PFSK-1 (cell line): ENCODE data around the gene FRMD4A.

ENCODE experiments used
- FOXP2 ChIP-seq: optimal IDR thresholded peaks from 2 replicates; pipeline ENCODE3; 2011; ENCODE audit warnings: borderline replicate concordance, control low read depth, inconsistent platforms; ENCODE audit not compliant: insufficient read depth; ENCODE audit errors: extremely low read length, extremely low read depth
- POLR2AphosphoS5 ChIP-seq: IDR thresholded peaks from 2 replicates; pipeline ENCODE4 v1.6.1; 2012; ENCODE audit warnings: low read depth, mild to moderate bottlenecking, control low read depth, low read length, moderate library complexity
- SIN3A ChIP-seq: IDR thresholded peaks from 2 replicates; pipeline ENCODE4 v1.6.1; 2012; ENCODE audit warnings: mild to moderate bottlenecking, low read length, moderate library complexity, borderline replicate concordance; ENCODE audit not compliant: insufficient read depth
- TAF1 ChIP-seq: IDR thresholded peaks from 2 replicates; pipeline ENCODE4 v1.6.1; 2012; ENCODE audit warnings: low read length, control low read depth, borderline replicate concordance; ENCODE audit not compliant: insufficient read depth
- TF ChIP-seq, protein P1 (sequence below), 2 experiments: IDR thresholded peaks; 2 replicates each; pipeline versions ENCODE4 v1.6.1 to v1.8.0; 2011 to 2012; ENCODE audit warnings: low read depth in 2 of 2, low read length in 2 of 2, control low read depth in 1 of 2, inconsistent platforms in 1 of 2, mild to moderate bottlenecking in 1 of 2, moderate library complexity in 1 of 2; ENCODE audit not compliant: insufficient read depth in 1 of 2

FRMD4A gene

DNA sequence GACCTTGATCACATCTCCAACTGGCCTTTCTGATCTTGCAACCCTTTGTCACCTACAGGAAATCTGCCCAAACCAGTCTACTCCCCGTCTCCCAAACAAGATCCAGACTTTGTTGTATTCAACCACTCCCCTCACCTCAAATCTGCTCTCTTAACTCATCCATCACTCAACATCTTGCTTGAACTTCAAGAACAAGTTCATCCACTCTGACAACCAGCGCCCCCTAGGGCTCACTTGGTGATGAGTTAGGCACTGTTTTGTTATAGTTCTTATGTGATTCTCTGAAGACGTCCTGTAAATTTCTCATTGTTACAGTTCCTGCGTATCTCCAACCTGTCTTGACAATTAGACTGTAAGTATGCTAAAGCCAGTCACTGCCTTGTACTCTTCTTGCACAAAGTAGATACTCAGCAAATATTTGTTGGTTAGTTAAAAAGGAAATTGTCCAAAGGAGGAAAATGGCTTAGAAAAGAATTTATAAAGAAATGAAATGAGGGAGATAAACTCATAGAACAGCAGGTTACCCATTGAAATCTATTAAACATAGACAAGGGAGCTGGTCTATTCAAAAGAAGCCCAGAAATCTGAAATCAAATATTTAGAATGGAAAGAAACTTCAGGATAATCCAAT is 5.3 kb downstream of the FRMD4A start:
- no peak for TF ChIP-seq POLR2AphosphoS5
- TF ChIP-seq FOXP2, result no peak
- TF ChIP-seq SIN3A, result no peak
- no peak for TF ChIP-seq TAF1
- TF ChIP-seq, protein P1, sequence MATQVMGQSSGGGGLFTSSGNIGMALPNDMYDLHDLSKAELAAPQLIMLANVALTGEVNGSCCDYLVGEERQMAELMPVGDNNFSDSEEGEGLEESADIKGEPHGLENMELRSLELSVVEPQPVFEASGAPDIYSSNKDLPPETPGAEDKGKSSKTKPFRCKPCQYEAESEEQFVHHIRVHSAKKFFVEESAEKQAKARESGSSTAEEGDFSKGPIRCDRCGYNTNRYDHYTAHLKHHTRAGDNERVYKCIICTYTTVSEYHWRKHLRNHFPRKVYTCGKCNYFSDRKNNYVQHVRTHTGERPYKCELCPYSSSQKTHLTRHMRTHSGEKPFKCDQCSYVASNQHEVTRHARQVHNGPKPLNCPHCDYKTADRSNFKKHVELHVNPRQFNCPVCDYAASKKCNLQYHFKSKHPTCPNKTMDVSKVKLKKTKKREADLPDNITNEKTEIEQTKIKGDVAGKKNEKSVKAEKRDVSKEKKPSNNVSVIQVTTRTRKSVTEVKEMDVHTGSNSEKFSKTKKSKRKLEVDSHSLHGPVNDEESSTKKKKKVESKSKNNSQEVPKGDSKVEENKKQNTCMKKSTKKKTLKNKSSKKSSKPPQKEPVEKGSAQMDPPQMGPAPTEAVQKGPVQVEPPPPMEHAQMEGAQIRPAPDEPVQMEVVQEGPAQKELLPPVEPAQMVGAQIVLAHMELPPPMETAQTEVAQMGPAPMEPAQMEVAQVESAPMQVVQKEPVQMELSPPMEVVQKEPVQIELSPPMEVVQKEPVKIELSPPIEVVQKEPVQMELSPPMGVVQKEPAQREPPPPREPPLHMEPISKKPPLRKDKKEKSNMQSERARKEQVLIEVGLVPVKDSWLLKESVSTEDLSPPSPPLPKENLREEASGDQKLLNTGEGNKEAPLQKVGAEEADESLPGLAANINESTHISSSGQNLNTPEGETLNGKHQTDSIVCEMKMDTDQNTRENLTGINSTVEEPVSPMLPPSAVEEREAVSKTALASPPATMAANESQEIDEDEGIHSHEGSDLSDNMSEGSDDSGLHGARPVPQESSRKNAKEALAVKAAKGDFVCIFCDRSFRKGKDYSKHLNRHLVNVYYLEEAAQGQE (IDR thresholded peaks at IDR 0.05; ENCODE audit: insufficient read depth in 1 of 2, low read depth in 2 of 2, low read length in 2 of 2), result no peak

DNA sequence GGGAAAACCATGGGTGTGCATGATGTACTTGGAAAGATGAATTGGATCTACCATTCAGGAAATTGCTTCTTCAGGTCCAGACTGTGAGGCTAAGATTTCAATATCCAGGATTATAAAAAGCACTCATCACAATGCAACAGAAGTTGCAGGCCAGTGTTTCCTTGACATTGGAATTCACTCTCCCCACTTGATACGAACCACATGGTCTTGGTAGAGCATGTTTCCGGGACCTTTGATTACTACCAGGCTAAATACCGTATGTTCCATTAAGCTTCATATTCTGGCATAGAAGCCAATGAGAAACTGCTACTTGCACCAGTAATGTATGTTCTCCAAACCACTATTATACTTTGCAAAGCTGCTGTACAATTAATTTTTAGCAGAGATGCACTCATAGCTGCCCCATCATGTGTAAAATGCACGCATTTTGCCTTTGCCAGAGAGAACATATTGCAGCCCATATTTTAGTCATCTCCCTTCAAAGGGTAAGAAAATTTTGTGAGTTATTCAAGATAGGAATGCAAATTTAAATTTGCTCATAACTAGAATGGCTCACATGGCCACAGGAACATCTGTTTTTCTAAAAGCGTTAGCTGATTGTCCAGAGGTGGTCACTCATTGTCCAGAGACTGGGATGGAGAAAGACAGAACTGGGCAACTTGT is 8.1 kb downstream of the FRMD4A start:
- TF ChIP-seq, protein P1 (IDR thresholded peaks at IDR 0.05; ENCODE audit: insufficient read depth in 1 of 2, low read depth in 2 of 2, low read length in 2 of 2), result no peak
- TF ChIP-seq TAF1, result no peak
- TF ChIP-seq POLR2AphosphoS5, result no peak
- no peak for TF ChIP-seq SIN3A
- TF ChIP-seq FOXP2, result no peak

DNA sequence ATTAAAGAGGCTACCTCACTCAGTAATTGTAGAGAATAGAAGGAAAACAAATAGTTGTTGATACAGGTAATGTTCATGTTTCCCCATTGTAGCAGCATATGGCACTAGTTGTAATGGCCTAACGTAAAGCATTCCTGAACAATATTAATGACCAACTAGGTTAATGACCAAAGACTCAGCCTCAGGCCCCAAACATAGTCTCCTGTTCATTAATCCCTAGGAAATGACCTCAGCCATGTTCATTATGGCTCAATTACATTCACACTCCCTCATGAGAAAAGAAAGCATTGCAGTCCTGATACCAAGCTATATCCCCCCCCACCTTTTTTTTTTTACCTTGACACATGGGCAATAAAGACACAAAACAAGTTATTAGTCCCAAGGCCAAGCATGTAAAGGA is 12.7 kb downstream of the FRMD4A start:
- TF ChIP-seq POLR2AphosphoS5, result no peak
- TF ChIP-seq, protein P1 (IDR thresholded peaks at IDR 0.05; ENCODE audit: insufficient read depth in 1 of 2, low read depth in 2 of 2, low read length in 2 of 2), result no peak
- TF ChIP-seq FOXP2, result no peak
- no peak for TF ChIP-seq TAF1
- no peak for TF ChIP-seq SIN3A

DNA sequence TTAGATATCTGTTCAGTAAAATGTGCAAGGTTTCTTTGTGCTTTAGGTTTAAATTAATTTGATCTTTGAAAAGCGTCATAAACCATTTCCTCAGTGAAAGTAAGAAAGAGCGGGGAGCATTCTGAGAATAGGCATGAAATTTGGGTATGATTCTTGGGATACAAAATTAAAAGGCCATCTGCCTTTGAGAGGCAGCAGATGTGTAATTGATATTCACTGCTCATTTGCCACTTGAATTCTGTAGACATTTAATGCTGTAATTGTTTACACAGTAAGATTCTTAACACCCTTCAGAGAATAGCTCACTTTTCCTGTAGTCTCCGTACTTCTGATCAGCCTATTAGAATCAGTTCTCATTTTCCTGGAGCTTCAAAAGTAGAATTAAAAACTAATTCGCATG is 18.7 kb downstream of the FRMD4A start:
- TF ChIP-seq POLR2AphosphoS5 (no peak), TAF1 (no peak), FOXP2 (no peak), SIN3A (no peak)
- TF ChIP-seq, protein P1 (IDR thresholded peaks at IDR 0.05; ENCODE audit: insufficient read depth in 1 of 2, low read depth in 2 of 2, low read length in 2 of 2), result no peak

DNA sequence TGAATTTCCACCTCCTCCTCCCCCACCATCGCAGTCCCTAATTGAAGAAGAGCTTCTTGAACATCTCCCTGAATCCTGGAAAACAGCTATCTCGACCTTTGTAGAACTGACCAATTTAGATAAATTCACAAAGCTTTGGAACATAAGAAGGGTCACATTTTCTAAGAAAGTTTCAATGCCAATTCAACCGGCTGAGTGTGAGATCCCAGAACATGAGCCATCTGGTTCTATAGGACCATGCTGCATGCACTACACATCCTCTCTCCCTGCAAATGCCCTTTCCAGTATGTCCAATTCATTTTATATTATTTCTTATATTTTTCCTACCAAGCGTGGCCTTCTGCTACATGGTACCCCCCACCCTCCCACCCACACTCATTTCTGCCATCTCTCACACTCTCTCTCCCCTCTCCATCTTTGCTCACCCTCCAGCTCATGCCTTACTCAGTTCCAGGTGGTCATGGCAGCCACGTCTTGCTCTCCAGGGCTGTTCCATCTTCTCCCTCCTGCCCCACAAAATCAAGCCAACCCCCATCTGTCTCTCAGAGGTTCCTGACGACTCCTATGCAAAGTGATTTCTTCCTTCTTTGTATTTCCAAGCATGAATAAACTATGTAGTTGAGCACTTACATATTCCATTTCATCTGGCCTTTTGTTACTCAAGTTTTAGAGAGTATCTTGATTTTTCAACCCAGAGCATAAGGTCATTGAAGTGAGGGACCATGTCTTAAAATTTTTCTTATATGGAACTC is 19.3 kb downstream of the FRMD4A start:
- TF ChIP-seq TAF1 (no peak), FOXP2 (no peak), POLR2AphosphoS5 (no peak), SIN3A (no peak)
- TF ChIP-seq, protein P1 (IDR thresholded peaks at IDR 0.05; ENCODE audit: insufficient read depth in 1 of 2, low read depth in 2 of 2, low read length in 2 of 2), result no peak
